NB4 (cell line): ENCODE data around the gene MTHFS.

ENCODE experiments used
- CTCF ChIP-seq: IDR thresholded peaks from one replicate; pipeline ENCODE4 v1.5.1; 2012; ENCODE audit warnings: low read depth, low read length
- POLR2A ChIP-seq: IDR thresholded peaks from 2 replicates; pipeline ENCODE4 v1.6.1; 2011; ENCODE audit warnings: mild to moderate bottlenecking; ENCODE audit not compliant: insufficient read length; ENCODE audit errors: extremely low read depth

- TF ChIP-seq POLR2A (peak; percentile 92), CTCF (peak; percentile 23)
These were observed at the start of gene MTHFS for GRCh38 chr15:79896634-79897379.
